K562 (cell line): ENCODE data around the gene ME3. TPM values are rescaled to one million over a fixed set of nuclear protein-coding genes. Genes with fewer than 3 reads are reported as not detected.
A peak's percentile ranks its signal among the peaks of the same experiment; 100 is the strongest.

Experiments
- RAD21 ChIP-seq, 2 experiments: fragments of 250-450 bp in 1 of 2; fragments of 450-650 bp in 1 of 2; sonication (Bioruptor Pico) in 1 of 2; formaldehyde crosslinking in 1 of 2; IDR thresholded peaks in 1 of 2; conservative IDR thresholded peaks in 1 of 2; 2 replicates each; pipeline versions ENCODE4 v1.4.0 to v1.8.0; 2020 to 2022; ENCODE audit warnings: mild to moderate bottlenecking in 2 of 2, moderate library complexity in 1 of 2
- polyA plus RNA-seq, 8 experiments: library from polyadenylated mRNA; depleted of rRNA in 4 of 8; stranded (reverse) in 5 of 8; unstranded in 3 of 8; fragments of >200 nt; fragmentation: Nextera tagmentation in 2 of 8; fragmentation: Illumina TruSeq in 1 of 8; extraction: Ambion mirVana in 2 of 8; extraction: Trizol in 1 of 8; gene quantifications; 2 replicates each; pipeline versions ENCODE4 v1.2.1 to v1.2.3, GENCODE V29; 2011 to 2014; ENCODE audit warnings: inconsistent platforms in 1 of 8, missing spikeins in 1 of 8
- total RNA-seq, 7 experiments: library from RNA; depleted of rRNA in 6 of 7; stranded (reverse); fragments of >200 nt in 6 of 7; fragmentation: Illumina TruSeq in 2 of 7; extraction: Trizol in 2 of 7; gene quantifications; 2 replicates each; pipeline versions ENCODE4 v1.2.1 to v1.2.3, GENCODE V29; 2011 to 2021; ENCODE audit warnings: low replicate concordance in 1 of 7
- TF ChIP-seq, protein P1 (sequence below), 3 experiments: IDR thresholded peaks in 2 of 3; conservative IDR thresholded peaks in 1 of 3; 2 replicates each; pipeline ENCODE4 v1.5.1; 2011 to 2012; ENCODE audit warnings: low read length in 3 of 3, mild to moderate bottlenecking in 3 of 3, control low read depth in 2 of 3, improper control_type of control experiment in 1 of 3, inconsistent platforms in 1 of 3, low read depth in 1 of 3, mixed read lengths in 1 of 3, moderate library complexity in 1 of 3; ENCODE audit not compliant: insufficient read depth in 2 of 3
- TF ChIP-seq, protein P2 (sequence below), 2 experiments: fragments of 450-650 bp in 1 of 2; sonication (generic) in 1 of 2; formaldehyde crosslinking in 1 of 2; IDR thresholded peaks in 1 of 2; conservative IDR thresholded peaks in 1 of 2; 2 replicates each; pipeline versions ENCODE4 v1.6.1 to v1.8.1; 2016 to 2023; ENCODE audit warnings: mild to moderate bottlenecking in 2 of 2, moderate library complexity in 2 of 2, inconsistent platforms in 1 of 2, missing genetic modification reagents in 1 of 2

Gene ME3
- total and polyA plus RNA-seq, 9 of the 15 experiments (the other 6 are each of a cell fraction or from before 2014, with no cell fraction given) = not detected

DNA sequence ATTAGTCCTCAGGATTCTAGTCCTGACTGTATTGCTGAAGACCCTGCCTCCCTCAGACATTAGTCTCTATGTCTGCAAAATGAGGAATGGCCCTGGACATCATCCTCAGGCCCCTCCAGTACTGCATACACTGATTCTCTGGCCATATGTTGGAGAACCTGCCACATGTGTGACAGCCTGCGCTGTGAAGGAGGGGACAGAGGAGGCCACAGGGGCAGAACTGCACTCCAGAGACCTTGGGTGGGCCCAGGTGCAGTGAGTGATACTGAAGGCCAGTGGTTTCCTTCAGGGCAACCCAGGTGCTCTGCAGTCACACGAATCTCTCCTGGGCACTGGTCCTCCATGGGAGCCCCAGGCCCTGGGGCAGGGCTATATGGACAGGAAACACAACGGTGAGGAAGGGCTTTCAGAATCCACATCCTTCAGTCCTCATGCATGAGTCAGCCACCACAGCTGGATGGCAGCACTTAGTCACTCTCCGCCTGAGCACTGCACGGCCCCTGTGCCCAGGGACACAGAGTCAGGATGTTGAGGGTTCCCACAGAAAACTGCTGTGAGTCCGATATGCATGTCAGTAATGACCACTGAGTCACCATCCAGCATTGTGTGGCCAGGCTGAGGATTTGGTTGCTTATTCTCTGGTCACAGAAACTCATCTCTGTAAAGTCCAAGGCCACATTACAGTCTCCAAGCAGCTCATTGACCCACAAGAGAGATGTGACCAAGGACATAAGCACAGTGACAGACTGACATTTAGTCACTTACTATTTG lies 39.7 kb downstream of the ME3 start (continued):
- TF ChIP-seq, protein P1, sequence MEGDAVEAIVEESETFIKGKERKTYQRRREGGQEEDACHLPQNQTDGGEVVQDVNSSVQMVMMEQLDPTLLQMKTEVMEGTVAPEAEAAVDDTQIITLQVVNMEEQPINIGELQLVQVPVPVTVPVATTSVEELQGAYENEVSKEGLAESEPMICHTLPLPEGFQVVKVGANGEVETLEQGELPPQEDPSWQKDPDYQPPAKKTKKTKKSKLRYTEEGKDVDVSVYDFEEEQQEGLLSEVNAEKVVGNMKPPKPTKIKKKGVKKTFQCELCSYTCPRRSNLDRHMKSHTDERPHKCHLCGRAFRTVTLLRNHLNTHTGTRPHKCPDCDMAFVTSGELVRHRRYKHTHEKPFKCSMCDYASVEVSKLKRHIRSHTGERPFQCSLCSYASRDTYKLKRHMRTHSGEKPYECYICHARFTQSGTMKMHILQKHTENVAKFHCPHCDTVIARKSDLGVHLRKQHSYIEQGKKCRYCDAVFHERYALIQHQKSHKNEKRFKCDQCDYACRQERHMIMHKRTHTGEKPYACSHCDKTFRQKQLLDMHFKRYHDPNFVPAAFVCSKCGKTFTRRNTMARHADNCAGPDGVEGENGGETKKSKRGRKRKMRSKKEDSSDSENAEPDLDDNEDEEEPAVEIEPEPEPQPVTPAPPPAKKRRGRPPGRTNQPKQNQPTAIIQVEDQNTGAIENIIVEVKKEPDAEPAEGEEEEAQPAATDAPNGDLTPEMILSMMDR (IDR thresholded peaks at IDR 0.05 in 2 of 3, conservative IDR thresholded peaks at IDR 0.05 in 1 of 3; ENCODE audit: insufficient read depth in 2 of 3, low read depth in 1 of 3, low read length in 3 of 3) = peak in 2 of 3 experiments; percentile 35 to 42; a peak in 4 of 6 replicates
- TF ChIP-seq, protein P2, sequence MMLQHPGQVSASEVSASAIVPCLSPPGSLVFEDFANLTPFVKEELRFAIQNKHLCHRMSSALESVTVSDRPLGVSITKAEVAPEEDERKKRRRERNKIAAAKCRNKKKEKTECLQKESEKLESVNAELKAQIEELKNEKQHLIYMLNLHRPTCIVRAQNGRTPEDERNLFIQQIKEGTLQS (IDR thresholded peaks at IDR 0.05) = 0 out of 2 replicates have a peak, but pooled peaks have one; percentile 20
- TF ChIP-seq, protein P2 (CRISPR knock-in tag; conservative IDR thresholded peaks at IDR 0.05) = no peak
- TF ChIP-seq RAD21 (CRISPR knock-in tag; conservative IDR thresholded peaks at IDR 0.05 in 1 of 2, IDR thresholded peaks at IDR 0.05 in 1 of 2) = peak; percentile 52 to 64
